Prostate gland (tissue), 2 donors: ENCODE data around the gene RAB8A. TPM values are rescaled to one million over a fixed set of nuclear protein-coding genes. Genes with fewer than 3 reads are reported as not detected.
A peak's percentile ranks its signal among the peaks of the same experiment; 100 is the strongest.
"Not testable (repeated sequence)": the region's sequence is repeated elsewhere in the genome, so short reads cannot be mapped to it uniquely, and the experiment has no call there.

ENCODE experiments used
- DNase-seq: peaks from one replicate; pipeline ENCODE4 v3.0.0-alpha.2; 2019; ENCODE audit warnings: low spot score
- H3K27ac ChIP-seq, 2 donors: fragments of 200-600 bp; sonication (generic); 2 replicates each; pipeline ENCODE4 v1.5.1; 2017 to 2019
- H3K27me3 ChIP-seq: fragments of 200-600 bp; sonication (generic); replicated peaks from 2 replicates; pipeline ENCODE4 v1.5.1; 2019; ENCODE audit not compliant: insufficient read depth
- H3K36me3 ChIP-seq, 2 donors: fragments of 200-600 bp; sonication (generic); 1 replicate in 1 of 2; 2 replicates in 1 of 2; pipeline versions ENCODE4 v1.5.1 to v1.8.1; 2017 to 2019
- H3K4me1 ChIP-seq: fragments of 200-600 bp; sonication (generic); replicated peaks from 2 replicates; pipeline ENCODE4 v1.5.1; 2019
- H3K4me3 ChIP-seq, 2 donors: fragments of 200-600 bp; sonication (generic); 2 replicates each; pipeline ENCODE4 v1.5.1; 2017 to 2019
- H3K9me3 ChIP-seq: fragments of 200-600 bp; sonication (generic); 2 replicates; pipeline ENCODE4 v1.5.1; 2017
- CTCF ChIP-seq, 4 experiments: fragments of 200-600 bp in 2 of 4; fragments of 450-650 bp in 2 of 4; sonication (generic) in 2 of 4; IDR thresholded peaks; 1 replicate in 3 of 4; 2 replicates in 1 of 4; pipeline ENCODE4 v1.5.1; 2016 to 2019; ENCODE audit warnings: antibody characterized with exemption in 4 of 4, mild to moderate bottlenecking in 2 of 4, moderate library complexity in 2 of 4
- POLR2A ChIP-seq: fragments of 450-650 bp; IDR thresholded peaks from one replicate; pipeline ENCODE4 v1.6.1; 2016; ENCODE audit warnings: antibody characterized with exemption, mild to moderate bottlenecking
- POLR2AphosphoS5 ChIP-seq: sonication (generic); formaldehyde crosslinking; IDR thresholded peaks from one replicate; pipeline ENCODE4 v1.6.1; 2017; ENCODE audit warnings: antibody characterized with exemption
- WGBS: methylation state at CpG from one replicate; pipeline ENCODE4 v1.1.5; 2018; 5-methylcytosine and 5-hydroxymethylcytosine counted together
- intact Hi-C: fragments of 100-400 bp; cut with DNase I; formaldehyde crosslinking; loops from one replicate; pipeline ENCODE4 v1.14.2; 2022
- total RNA-seq, 2 donors: library from RNA; depleted of rRNA; stranded (reverse); fragments of >200 nt; gene quantifications; one replicate each; pipeline ENCODE4 v1.1.0, GENCODE V29; 2016

RAB8A gene
- total RNA-seq, 2 donors from 2014 or later = 67.8 to 70.5 TPM

GRCh38 chr19:16077984-16078758, 33.5 kb upstream of the RAB8A start:
- intact Hi-C loops = loop anchor here (5.0 kb wide), 1 partner anchor 34 kb away; the partner anchor contains the start of gene RAB8A
- Histone ChIP-seq H3K27me3 (no peaks in the 10 kb centered on the region), H3K9me3 (no peaks in the 10 kb centered on the region), H3K4me1 (peaks cover 5% of the 10 kb centered on the region), H3K36me3 (no peaks in the 10 kb centered on the region), H3K27ac (peak overlapping the region; percentile 100), H3K4me3 (peak overlapping the region; percentile 94)
- TF ChIP-seq CTCF (IDR thresholded peaks at IDR 0.05) (peak in 1 of 4 experiments; percentile 3), POLR2A (no peak)
- DNase-seq = no peak
- 18% methylated on average over 16 of the region's 16 CpGs for WGBS

- H3K9me3 ChIP-seq = no peaks in the 10 kb centered on the region
- 4% methylated on average over 17 of the region's 17 CpGs for WGBS
- H3K4me1 ChIP-seq = peaks cover 5% of the 10 kb centered on the region
- TF ChIP-seq CTCF (IDR thresholded peaks at IDR 0.05) (no peak), POLR2AphosphoS5 (peak; percentile 97), POLR2A (peak; percentile 46)
- peaks cover under 1 to 3% of the 10 kb centered on the region in 2 donors for H3K36me3 ChIP-seq
- peak; percentile 87 for DNase-seq
- peak overlapping the region; percentile 94 for H3K4me3 ChIP-seq
- peak overlapping the region; percentile 100 for H3K27ac ChIP-seq
- no peaks in the 10 kb centered on the region for H3K27me3 ChIP-seq
- intact Hi-C loops = loop anchor here (5.0 kb wide), 1 partner anchor 33 kb away; the partner anchor contains the start of gene RAB8A
Measured at GRCh38 chr19:16078759-16079707, 32.7 kb upstream of the RAB8A start.

DNA sequence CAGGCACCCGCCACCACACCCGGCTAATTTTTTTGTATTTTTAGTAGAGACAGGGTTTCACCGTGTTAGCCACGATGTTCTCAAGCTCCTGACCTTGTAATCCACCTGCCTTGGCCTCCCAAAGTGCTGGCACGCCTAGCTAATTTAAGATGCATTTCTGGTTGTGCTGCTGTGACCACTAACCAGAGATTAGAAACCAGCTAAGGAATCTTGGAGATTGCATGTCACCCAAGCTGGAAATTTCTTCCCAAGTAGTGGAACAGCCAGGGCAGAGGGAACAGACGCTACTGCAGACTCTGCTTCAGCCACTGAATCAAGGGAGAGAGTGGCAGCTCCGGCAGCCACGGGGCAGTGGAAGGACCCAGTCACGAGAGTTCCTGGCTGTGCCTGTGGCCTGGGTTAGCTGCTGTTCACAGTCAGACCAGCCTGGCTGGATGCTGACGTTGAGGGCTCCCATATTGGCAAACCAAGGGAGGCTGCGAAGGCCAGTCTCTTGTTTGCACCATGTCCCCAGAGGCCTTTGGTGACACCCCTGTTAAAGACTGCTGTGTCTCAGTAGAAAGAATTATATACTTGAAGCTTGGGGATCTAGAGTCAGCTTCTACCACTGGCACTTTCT, 27.5 kb upstream of the RAB8A start:
- H3K9me3 ChIP-seq = no peaks in the 10 kb centered on the region
- intact Hi-C loops = no loop called here
- TF ChIP-seq CTCF (IDR thresholded peaks at IDR 0.05) (no peak), POLR2A (no peak), POLR2AphosphoS5 (no peak)
- H3K27me3 ChIP-seq = no peaks in the 10 kb centered on the region
- peak overlapping the region; percentile 27 to 51 for H3K27ac ChIP-seq
- no peak for DNase-seq
- 79% methylated on average over 11 of the region's 11 CpGs for WGBS
- no peak overlapping the region for H3K4me3 ChIP-seq
- peaks cover 12 to 29% of the 10 kb centered on the region in 2 donors for H3K36me3 ChIP-seq
- peaks cover 17% of the 10 kb centered on the region for H3K4me1 ChIP-seq

DNA sequence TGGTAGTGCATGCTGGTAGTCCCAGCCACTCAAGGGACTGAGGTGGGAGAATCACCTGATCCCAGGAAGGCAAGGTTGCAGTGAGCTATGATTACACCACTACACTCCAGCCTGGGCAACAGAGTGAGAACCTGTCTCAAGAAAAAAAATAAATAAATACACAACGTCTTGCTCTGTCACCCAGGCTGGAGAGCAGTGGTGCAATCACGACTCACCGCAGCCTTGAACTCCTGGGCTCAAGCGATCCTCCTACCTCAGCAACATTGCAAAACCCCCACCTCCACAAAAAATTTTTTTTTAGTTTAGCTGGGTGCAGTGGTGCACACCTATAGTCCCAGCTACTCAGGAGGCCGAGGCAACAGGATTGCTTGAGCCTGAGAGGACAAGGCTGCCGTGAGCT, 26.6 kb upstream of the RAB8A start:
- Histone ChIP-seq H3K4me1 (peaks cover 17% of the 10 kb centered on the region), H3K36me3 (peaks cover 12 to 32% of the 10 kb centered on the region in 2 donors), H3K4me3 (no peak overlapping the region), H3K27me3 (no peaks in the 10 kb centered on the region), H3K27ac (peak overlapping the region in 1 of 2 donors; percentile 83), H3K9me3 (no peaks in the 10 kb centered on the region)
- no peak for DNase-seq
- intact Hi-C loops = no loop called here
- no peak for TF ChIP-seq CTCF (IDR thresholded peaks at IDR 0.05)
- whole genome bisulfite sequencing = 71% methylated on average over 6 of the region's 6 CpGs

- H3K27ac ChIP-seq = peak overlapping the region; percentile 74 to 83
- 71% methylated on average over 11 of the region's 11 CpGs for WGBS
- peaks cover 21 to 52% of the 10 kb centered on the region in 2 donors for H3K36me3 ChIP-seq
Measured at GRCh38 chr19:16087404-16087803, 24.3 kb upstream of the RAB8A start.

More at GRCh38 chr19:16087404-16087803, 24.3 kb upstream of the RAB8A start:
- H3K4me3 ChIP-seq, H3K9me3 ChIP-seq, DNase-seq, intact Hi-C loops, H3K27me3 ChIP-seq: not testable (repeated sequence)
- H3K4me1 ChIP-seq = peaks cover 17% of the 10 kb centered on the region
